ENCODE measurements around the gene PLXND1.

The PLXND1 gene

DNA sequence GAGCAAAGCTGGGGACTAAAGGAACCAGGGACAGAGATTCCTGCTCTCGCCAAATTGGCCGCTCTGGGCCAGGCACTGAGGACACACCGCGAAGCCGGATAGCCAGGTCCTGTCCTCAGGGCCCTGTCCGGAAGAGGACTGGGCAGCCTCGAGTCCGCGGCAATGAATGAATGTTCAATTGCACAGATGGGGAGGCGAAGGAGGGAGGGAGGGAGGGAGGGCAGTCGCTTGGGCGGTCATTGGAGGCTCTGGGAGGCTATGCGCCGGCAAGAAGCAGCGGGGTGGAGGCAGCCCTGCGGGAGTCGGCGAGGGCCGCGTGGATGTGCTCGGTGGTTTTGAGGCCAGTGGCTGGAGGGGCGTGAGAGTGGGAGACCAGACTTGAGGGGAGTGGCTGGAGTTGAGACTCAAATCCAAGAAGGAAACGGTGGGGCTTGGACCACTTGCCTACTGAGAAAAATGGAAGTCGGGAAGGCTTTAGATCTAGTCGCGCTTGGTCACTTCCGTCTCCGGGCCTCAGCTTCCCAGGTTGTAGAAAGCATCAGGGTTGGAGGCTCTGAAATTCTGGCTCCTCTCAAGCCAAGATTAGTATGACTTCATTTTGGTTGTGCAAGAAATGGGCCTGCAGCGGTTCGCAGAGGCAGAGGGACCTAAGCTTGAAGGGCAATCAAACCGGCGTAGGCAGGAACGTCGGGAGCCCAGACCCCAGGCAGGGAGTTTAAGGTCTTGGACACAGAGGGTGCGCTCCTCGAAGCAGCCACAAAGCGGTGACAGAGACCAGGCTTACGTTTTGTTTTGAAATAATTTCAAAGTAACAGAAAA, 21.1 kb upstream of the PLXND1 start:
- DNase-seq: peak; percentile 76

DNA sequence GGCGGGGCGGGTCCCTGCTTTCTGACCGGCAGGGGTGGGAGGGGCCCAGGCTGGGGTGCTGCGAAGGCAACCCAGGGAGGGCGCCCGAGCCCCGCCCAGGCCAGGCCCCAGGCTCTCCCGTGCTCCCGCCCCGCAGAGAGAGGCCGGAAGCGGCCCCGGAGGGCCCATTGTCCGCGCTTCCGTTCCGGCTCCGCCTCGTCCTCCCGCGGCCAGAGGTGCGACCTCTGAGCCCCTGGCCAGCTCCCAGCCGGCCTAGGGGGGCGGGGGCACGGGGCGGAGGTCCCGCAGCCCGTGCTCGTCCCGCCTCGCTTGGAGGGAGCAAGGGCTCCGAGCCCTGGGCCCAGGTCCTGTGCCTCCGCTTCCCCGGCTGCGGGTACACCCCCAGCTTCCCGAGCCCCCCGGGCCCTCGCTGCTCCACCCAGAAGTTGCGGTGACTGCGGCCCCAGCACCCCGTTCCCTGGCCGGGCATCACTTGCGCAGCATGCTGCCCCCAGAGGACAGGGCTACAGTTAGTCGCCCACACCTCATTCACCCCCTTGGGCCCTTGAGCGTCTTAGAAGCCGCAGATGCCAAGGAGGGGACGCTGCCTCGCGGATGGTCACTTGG, 20.4 kb upstream of the PLXND1 start:
- DNase-seq: peak; percentile 40

DNA sequence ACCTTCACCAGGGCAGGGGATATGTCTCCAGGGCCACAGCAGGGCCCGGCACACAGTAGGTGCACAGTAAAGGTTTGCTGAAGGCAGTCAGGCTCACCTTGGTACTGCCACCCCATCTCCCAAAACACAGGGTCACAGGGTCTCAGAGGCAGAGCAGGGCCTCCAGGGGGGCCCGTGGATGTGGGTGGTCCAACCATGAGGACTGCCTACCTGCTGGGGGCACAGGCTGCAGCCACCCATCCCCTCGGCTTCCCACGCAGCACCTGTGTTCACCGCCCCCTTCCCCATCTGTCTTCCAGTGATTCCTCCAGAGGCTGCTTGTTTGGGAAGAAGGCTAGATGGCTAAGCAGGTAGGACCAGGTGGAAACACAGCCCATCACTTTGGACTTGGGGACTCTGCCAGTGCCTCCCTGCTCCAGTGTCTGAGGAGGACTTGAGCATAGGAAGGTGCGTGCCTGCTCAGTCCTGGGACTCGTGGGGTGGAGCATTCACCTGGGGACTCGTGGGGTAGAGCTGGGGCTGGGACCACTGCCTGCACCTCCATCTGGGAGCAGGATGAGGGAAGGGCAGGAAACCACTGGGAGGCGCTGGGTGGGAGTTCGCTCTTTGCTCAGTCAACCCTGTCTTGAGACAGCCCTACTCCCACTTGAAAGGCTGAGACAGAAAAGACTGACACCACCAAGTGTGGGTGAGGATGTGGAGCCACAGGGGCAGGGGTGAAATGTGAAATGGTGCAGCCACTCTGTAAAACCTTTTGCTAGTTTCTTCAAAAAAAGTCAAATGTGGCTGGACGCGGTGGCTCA, 18.8 kb upstream of the PLXND1 start:
- no peak for DNase-seq

DNA sequence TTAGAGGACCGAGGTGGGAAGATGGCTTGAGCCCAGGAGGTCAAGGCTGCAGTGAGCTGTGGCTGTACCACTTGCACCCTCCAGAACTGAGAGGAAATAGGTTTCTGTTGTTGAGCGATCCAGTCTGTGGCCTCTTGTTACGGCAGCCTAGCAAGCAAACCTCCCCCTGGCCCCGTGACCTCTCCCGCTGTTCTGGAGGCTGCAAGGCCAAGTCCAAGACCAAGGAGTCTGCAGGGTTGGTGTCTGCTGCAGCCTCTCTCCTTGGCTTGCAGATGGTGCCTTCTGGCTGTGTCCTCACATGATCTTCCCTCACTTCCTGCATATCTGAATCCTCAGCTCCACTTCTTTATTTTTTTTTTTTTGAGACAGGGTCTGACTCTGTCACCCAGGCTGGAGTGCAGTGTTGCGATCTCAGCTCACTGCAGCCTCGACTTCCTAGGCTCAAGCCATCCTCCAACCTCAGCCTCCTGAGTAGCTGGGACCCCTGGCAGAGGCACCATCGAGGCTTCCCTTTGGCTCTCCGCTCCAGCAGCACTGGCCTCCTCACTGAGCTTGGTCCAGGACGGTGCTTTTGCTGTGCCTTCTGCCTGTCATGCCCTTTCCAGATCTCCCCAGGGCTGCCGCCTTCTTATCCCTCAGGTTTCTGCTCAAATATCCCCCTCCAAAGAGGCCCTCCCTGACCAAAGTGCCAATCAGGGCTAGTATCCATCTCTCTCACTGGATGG, 18.0 kb upstream of the PLXND1 start:
- no peak for DNase-seq

GRCh38 chr3:129623447-129624118, 17.1 kb upstream of the PLXND1 start:
- DNase-seq: no peak

DNA sequence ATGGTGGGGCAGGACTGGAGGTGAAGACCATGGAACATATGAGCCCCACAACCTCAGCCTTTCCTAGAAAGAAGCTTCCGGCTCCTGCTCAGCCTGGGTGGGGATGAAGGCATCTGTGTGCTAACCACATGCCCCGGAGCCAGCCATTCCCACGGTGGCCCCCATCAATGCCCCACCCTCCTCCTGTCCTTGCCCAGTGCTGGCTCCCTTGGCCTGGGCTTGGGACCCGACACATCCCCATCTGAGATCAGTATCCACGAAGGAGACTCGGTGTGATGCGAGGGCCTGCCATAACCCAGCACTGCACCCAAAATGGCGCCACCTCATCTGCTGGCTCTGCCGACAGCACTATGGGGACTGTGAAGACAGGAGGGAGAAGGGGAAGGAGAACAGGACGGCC, 16.5 kb upstream of the PLXND1 start:
- DNase-seq: no peak

- DNase-seq: no peak
Observed at GRCh38 chr3:129622226-129622874, 15.9 kb upstream of the PLXND1 start.

GRCh38 chr3:129621626-129622225, 15.2 kb upstream of the PLXND1 start:
- no peak for DNase-seq

GRCh38 chr3:129620828-129621559, 14.5 kb upstream of the PLXND1 start:
- DNase-seq: no peak

DNA sequence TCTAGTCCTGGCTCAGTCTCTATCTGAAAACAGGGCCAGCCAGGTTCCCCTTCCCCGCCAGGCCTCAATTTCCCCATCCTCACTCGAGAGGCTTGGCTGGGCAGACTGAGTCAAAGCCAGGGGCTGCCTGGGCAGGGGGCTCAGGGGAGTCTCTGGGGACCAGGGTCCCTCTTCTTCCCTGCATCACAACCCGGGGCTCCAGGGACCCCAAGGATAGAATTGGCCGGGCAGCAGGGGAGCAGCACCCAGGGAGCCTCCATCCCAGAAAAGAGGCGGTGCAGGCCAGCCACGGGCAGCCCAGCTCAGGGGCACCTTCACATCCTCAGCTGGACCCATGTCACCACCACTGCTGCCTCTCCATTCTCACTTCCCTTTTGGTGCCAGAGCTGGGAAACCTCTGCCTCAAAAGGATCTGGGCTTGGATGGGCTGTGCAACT, 13.3 kb upstream of the PLXND1 start:
- no peak for DNase-seq

DNA sequence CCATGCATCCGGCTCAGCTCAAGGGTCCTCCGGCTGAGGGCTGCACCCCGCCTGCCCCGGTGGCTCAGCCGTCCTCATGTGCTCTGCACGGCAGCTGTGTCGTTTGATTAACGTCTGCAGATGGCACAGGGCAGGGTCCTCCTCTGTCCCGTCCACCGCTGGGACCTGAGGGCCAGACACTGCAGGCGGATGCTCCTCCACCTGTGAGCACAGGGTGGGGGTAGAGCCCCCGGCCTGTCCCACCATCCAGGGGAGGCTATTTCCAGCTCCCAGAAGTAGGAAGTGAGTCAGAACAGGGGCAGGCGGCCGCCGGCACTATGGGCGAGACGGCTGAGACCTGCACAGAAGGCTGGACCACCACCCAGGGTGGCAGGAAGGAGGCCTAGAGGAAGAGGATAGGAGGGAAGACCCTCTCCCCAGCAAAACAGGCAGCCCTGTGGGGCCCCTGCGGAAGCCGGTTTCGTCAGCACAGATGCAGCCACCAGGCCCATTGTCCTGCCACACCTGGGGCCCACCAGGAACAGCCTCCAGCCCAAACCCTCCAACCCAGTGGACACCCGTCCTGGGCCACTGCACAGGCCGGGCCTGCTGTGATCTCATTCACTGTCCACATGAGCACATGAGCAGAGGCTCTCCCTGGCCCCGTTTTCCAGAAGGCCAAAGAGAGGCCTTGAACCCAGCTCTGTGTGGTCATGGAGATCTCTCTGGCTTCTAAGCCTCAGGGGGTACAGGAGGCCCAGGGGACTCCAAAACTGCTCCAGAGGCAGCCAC, 12.6 kb upstream of the PLXND1 start:
- no peak for DNase-seq

DNA sequence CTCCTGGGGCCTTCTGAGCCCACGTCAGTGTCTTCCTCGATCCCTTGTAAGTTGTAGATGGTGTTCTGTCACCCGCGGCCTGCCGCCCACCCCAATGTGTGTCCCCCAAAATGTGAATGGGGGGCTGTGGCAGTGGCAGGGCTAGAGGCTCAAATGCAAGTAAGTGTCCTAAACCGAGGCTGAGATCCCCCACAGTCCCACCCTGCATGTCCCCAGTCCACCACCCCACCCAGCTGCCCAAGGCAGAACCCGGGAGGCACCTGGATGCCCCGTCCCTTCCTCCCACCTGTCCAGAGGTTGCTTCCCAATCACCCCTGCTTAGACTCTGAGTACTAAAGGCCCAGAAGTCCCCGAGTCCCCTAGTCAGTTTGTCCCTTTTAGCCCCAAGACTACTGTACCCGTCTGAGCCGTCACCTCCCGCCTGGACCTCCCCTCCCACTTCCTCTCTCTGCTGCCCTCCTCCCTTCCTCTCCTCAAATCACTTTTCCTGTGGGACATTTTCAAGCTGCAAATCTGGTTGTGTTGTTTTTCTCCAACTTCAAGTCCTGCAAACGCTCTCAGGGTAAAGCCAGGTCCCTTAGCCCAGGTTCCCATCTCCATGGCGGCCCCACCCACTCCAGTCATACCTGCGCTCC, 11.8 kb upstream of the PLXND1 start:
- DNase-seq: no peak

GRCh38 chr3:129617381-129618185, 11.1 kb upstream of the PLXND1 start:
- DNase-seq: no peak

- no peak for DNase-seq
Observed at GRCh38 chr3:129616713-129617112, 10.2 kb upstream of the PLXND1 start.

DNA sequence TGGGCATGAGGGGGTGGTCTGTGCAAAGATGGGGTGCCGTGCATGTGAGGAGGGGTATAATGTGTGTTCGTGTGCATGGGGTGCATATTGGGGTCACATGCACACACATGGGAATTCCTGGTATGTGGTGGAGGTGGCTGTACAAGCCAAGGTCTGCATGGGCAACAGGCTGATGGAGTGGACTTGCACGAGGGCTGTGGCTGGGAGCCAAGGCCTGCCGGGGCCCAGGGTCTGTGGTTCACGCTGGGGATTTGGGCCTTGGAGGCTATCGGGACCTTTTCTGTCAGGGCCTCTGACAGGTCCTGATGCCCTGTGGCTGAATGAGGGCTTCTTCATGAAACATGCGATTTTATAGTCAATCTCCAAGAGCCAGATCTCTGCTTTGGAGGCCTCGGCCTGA, 9.8 kb upstream of the PLXND1 start:
- no peak for DNase-seq

- no peak for DNase-seq
Observed at GRCh38 chr3:129615751-129616281, 9.3 kb upstream of the PLXND1 start.

- no peak for DNase-seq
Observed at GRCh38 chr3:129614927-129615363, 8.5 kb upstream of the PLXND1 start.

DNA sequence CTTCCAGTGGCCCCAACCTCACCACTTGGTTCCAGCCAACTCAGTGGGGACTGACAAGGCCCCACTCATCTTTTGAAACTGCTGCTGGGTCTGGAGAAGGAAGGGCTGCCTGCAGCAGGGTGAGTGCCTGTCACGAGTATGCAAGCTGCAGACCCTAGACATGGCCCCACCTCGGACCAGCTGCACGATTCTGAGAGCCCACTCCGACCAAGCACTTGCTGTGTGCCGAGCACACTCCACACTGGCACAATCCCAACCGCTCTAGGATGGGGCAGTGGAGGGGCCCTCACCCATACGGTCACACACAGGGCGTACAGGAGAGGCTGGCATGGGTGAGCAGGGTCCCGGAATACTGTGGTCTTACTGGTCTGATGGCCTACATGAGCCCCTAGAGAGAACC, 8.0 kb upstream of the PLXND1 start:
- no peak for DNase-seq

All from NCI-H2107 (cell line).